Chondrocyte (in vitro differentiated cells): ENCODE results near the gene MAN2A1. TPM values are rescaled to one million over a fixed set of nuclear protein-coding genes. Genes with fewer than 3 reads are reported as not detected.
A peak's percentile ranks its signal among the peaks of the same experiment; 100 is the strongest.

Experiments
- DNase-seq: peaks from one replicate; pipeline ENCODE4 v3.0.0; 2021; ENCODE audit warnings: mixed read lengths, low spot score
- H3K27ac Mint-ChIP-seq: one replicate; pipeline ENCODE4 v1.8.0; 2021; ENCODE audit warnings: mild to moderate bottlenecking, moderate library complexity, mixed read lengths; ENCODE audit not compliant: unreplicated experiment
- H3K27me3 Mint-ChIP-seq: 2 replicates; pipeline ENCODE4 v1.8.0; 2021; ENCODE audit warnings: low read depth, mixed read lengths
- H3K36me3 Mint-ChIP-seq: 2 replicates; pipeline ENCODE4 v1.8.0; 2021; ENCODE audit warnings: low read depth, mixed read lengths
- H3K4me1 Mint-ChIP-seq: 2 replicates; pipeline ENCODE4 v1.8.0; 2021; ENCODE audit warnings: low read depth, mild to moderate bottlenecking, mixed read lengths
- H3K4me3 Mint-ChIP-seq: one replicate; pipeline ENCODE4 v1.8.0; 2021; ENCODE audit warnings: mild to moderate bottlenecking, moderate library complexity, mixed read lengths; ENCODE audit not compliant: unreplicated experiment
- H3K9me3 Mint-ChIP-seq: 2 replicates; pipeline ENCODE4 v1.8.0; 2021; ENCODE audit warnings: low read depth, mixed read lengths
- total RNA-seq: library from RNA; stranded (reverse); gene quantifications from 3 replicates; pipeline ENCODE4 v1.2.1, GENCODE V29; 2021
- TF ChIP-seq, protein P1 (sequence below): fragments of 200-600 bp; sonication (generic); IDR thresholded peaks from 2 replicates; pipeline ENCODE4 v1.5.0; 2021; ENCODE audit warnings: antibody characterized with exemption, mild to moderate bottlenecking, moderate library complexity

MAN2A1 gene
- total RNA-seq, 1 donor from 2014 or later: 75.0 TPM

DNA sequence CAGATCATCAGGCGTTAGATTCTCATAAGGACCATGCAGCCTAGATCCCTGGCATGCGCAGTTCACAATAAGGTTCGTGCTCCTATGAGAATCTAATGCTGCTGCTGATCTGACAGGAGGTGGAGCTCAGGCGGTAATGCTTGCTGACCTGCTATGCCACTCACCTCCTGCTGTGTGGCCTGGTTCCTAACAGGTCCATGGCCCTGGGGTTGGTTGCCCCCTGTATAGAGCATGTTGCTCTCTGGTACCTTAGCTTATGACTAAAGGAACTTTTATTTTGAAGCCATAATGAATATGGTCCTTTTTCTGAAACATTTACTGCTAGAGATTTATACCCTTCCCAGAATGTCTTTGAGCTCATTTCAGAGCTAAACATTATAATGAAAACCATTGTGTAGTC is 3.1 kb downstream of the MAN2A1 start:
- H3K27ac Mint-ChIP-seq: no peak overlapping the region
- peak overlapping the region; percentile 83 for H3K4me3 Mint-ChIP-seq
- H3K4me1 Mint-ChIP-seq: peaks cover 69% of the 10 kb centered on the region
- no peaks in the 10 kb centered on the region for H3K36me3 Mint-ChIP-seq
- peaks cover 2% of the 10 kb centered on the region for H3K9me3 Mint-ChIP-seq
- TF ChIP-seq, protein P1, sequence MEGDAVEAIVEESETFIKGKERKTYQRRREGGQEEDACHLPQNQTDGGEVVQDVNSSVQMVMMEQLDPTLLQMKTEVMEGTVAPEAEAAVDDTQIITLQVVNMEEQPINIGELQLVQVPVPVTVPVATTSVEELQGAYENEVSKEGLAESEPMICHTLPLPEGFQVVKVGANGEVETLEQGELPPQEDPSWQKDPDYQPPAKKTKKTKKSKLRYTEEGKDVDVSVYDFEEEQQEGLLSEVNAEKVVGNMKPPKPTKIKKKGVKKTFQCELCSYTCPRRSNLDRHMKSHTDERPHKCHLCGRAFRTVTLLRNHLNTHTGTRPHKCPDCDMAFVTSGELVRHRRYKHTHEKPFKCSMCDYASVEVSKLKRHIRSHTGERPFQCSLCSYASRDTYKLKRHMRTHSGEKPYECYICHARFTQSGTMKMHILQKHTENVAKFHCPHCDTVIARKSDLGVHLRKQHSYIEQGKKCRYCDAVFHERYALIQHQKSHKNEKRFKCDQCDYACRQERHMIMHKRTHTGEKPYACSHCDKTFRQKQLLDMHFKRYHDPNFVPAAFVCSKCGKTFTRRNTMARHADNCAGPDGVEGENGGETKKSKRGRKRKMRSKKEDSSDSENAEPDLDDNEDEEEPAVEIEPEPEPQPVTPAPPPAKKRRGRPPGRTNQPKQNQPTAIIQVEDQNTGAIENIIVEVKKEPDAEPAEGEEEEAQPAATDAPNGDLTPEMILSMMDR: no peak
- H3K27me3 Mint-ChIP-seq: no peaks in the 10 kb centered on the region
- no peak for DNase-seq

DNA sequence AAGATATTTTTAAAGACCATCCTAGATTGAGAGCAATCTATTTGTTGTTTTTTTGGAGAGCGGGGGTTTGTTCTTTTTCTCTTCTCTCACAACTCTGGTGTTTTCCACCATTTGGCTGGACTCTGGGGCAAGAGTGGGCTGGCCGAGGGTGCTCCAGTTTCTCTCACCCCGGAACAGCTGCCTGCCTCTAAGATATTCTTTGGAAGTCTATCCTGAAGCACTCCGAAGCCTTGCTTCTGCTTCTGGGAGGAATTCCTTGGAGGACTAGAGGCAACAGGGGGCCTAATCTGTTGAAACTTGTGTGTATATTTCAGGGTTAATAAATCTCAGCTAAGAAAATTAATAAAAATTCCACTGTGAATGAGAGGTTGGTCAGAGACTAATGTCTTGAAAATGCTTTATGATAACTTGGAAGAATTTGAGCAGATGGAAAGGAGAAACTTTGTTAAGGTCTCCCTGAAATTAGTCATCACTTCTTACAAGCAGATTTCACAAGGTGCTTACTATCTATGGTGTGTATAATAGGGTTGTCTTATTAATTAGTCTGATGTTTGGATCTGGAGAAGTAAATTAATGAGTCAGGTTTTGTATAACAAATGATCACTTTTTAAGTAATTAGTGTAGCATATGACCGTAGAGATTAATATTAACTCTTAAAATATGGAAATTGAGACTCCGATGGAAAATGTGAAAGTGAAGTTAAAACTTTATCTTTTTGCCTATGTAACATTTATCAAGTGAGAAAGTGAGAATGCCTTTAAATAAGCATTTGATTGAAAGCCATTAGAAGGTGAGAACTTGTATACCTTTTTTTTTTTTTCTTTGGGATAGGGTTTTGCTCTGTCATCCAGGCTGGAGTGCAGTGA is 4.0 kb downstream of the MAN2A1 start:
- TF ChIP-seq, protein P1: no peak
- H3K4me1 Mint-ChIP-seq: peaks cover 72% of the 10 kb centered on the region
- H3K27ac Mint-ChIP-seq: peak overlapping the region; percentile 63
- no peak for DNase-seq
- H3K9me3 Mint-ChIP-seq: peaks cover 1% of the 10 kb centered on the region
- H3K36me3 Mint-ChIP-seq: no peaks in the 10 kb centered on the region
- H3K27me3 Mint-ChIP-seq: no peaks in the 10 kb centered on the region
- H3K4me3 Mint-ChIP-seq: peak overlapping the region; percentile 25

DNA sequence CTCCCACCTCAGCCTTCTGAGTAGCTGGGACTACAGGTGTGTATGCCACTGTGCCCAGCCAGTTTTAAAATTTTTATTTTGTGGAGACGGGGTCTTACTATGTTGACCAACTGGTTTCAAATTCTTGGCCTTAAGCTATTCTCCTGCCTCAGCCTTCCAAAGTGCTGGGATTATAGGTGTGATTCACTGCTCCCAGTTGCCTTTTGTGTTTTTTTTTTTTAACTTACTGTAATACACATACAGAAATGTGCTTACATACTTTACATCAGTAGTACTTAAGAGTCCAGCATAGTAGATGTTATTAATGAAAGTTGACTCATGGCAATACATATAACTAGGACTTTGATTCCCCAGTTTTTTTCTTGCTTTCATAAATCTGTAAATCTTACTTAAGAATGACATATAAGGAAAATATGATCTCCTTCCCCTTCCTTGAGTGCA is 4.7 kb downstream of the MAN2A1 start:
- Mint-ChIP-seq H3K9me3 (no peaks in the 10 kb centered on the region), H3K27me3 (no peaks in the 10 kb centered on the region), H3K36me3 (peaks cover 2% of the 10 kb centered on the region), H3K27ac (peak overlapping the region; percentile 63), H3K4me1 (peaks cover 73% of the 10 kb centered on the region), H3K4me3 (no peak overlapping the region)
- TF ChIP-seq, protein P1: no peak
- no peak for DNase-seq

DNA sequence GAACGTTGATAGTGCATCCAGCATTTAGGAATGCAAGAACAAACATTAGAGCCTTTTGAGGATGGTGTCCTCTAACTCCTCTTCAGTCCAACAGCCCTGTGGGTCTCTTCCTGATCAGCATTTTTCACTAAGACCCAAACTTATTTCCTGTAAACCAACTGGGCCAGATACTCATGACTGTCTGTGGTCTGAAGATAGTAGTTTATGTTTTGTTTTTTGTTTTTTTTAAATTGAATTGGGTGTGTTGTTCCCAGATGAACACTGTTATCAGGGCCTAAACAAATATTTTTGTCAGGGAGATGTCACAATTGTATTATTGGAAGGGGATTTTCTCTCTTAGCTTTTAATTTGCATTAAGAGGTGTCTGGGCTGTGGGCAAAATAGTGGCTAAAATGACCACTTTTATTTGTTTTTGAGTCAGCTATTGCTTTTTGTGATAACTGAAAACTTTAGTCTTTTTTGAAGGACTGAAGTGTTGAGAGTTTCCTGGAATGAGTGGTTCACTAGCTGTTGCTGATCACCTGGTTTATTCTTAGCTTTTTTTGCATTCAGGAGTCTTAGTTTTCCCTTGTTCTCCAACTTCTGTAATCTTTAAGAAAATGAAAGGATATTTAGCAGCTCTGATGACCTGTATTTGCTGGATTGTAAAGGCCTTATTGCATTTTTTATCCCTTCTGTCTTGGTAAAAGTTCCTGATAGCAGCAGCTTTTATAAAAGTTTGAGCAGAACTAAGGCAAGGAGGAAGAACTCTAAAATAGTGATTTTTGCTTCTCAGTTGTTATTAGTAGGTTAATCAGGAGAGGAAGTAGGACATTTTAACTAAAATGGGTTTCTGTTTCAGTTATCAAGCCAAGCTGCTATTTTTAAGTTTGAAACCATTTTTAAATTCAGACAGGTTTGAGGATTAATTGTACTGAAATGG is 5.5 kb downstream of the MAN2A1 start:
- Mint-ChIP-seq H3K27ac (peak overlapping the region; percentile 63), H3K27me3 (no peaks in the 10 kb centered on the region), H3K36me3 (peaks cover 2% of the 10 kb centered on the region), H3K4me3 (no peak overlapping the region), H3K9me3 (no peaks in the 10 kb centered on the region), H3K4me1 (peaks cover 77% of the 10 kb centered on the region)
- TF ChIP-seq, protein P1: no peak
- DNase-seq: no peak

DNA sequence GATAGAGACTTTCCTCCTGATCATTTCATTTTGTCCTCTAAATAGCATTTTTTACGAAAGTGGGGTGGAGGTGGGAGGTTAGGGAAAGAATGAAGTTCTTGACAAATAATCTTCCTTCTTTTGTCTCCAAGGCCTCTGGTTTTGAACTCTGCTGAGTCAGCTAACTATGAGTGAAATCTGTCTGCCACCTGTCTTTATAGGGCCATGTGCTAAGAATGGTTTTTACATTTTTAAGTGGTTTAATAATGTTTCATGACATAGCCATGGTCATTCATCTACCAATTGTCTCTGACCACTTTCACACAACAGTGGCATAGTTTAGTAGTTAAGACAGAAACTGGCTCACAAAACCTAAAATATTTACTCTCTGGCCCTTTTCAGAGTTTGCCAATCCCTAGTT is 7.6 kb downstream of the MAN2A1 start:
- DNase-seq: no peak
- no peak overlapping the region for H3K4me3 Mint-ChIP-seq
- no peaks in the 10 kb centered on the region for H3K27me3 Mint-ChIP-seq
- H3K36me3 Mint-ChIP-seq: peaks cover 4% of the 10 kb centered on the region
- TF ChIP-seq, protein P1: no peak
- no peak overlapping the region for H3K27ac Mint-ChIP-seq
- H3K4me1 Mint-ChIP-seq: peaks cover 75% of the 10 kb centered on the region
- no peaks in the 10 kb centered on the region for H3K9me3 Mint-ChIP-seq
